ENCODE results near the gene FSD1.

FSD1 gene

GRCh38 chr19:4304538-4305256, at the start of gene FSD1:
Gene FSD1 (plus strand): TSS chr19:4304598. CDS start chr19:4304747, 149 bp downstream.
- FAIRE-seq: no peak
- TF ChIP-seq, protein P1, sequence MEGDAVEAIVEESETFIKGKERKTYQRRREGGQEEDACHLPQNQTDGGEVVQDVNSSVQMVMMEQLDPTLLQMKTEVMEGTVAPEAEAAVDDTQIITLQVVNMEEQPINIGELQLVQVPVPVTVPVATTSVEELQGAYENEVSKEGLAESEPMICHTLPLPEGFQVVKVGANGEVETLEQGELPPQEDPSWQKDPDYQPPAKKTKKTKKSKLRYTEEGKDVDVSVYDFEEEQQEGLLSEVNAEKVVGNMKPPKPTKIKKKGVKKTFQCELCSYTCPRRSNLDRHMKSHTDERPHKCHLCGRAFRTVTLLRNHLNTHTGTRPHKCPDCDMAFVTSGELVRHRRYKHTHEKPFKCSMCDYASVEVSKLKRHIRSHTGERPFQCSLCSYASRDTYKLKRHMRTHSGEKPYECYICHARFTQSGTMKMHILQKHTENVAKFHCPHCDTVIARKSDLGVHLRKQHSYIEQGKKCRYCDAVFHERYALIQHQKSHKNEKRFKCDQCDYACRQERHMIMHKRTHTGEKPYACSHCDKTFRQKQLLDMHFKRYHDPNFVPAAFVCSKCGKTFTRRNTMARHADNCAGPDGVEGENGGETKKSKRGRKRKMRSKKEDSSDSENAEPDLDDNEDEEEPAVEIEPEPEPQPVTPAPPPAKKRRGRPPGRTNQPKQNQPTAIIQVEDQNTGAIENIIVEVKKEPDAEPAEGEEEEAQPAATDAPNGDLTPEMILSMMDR (IDR thresholded peaks at IDR 0.05; ENCODE audit: insufficient read depth, missing control alignments): no peak
- DNase-seq (ENCODE audit: insufficient read length, low spot score): peak; percentile 99

DNA sequence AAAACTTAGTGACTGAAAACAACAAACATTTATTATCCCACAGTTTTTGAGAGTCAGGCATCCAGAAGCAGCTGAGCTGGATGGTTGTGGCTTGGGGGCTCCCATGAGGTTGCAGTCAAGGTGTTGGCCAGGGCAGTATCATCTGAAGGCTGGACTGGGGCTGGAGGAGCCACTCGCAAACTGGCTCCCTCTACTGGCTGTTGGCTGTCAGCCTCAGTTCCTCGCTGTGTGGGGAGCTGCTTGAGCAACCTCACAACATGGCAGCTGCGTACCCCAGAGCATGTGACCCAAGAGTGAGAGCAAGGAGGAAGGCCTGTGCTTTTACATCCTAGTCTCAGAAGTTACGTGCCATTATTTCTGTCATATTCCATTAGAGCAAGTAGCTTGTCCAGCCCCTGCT, 47.8 kb upstream of the FSD1 start:
- DNase-seq (ENCODE audit: insufficient read length, low spot score): peak; percentile 3
- no peak for FAIRE-seq
- TF ChIP-seq, protein P1 (IDR thresholded peaks at IDR 0.05; ENCODE audit: insufficient read depth, missing control alignments): no peak

- TF ChIP-seq, protein P1 (IDR thresholded peaks at IDR 0.05; ENCODE audit: insufficient read depth, missing control alignments): no peak
- FAIRE-seq: no peak
Measured at GRCh38 chr19:4257025-4257424, 47.4 kb upstream of the FSD1 start.

GRCh38 chr19:4258181-4258580, 46.2 kb upstream of the FSD1 start:
- DNase-seq (ENCODE audit: insufficient read length, low spot score): peak; percentile 4
- TF ChIP-seq, protein P1 (IDR thresholded peaks at IDR 0.05; ENCODE audit: insufficient read depth, missing control alignments): no peak
- no peak for FAIRE-seq

More at GRCh38 chr19:4257025-4257424, 47.4 kb upstream of the FSD1 start:
- DNase-seq (ENCODE audit: insufficient read length, low spot score): no peak

- TF ChIP-seq, protein P1 (IDR thresholded peaks at IDR 0.05; ENCODE audit: insufficient read depth, missing control alignments): no peak
- DNase-seq (ENCODE audit: insufficient read length, low spot score) (no peak), FAIRE-seq (no peak)
Measured at GRCh38 chr19:4260613-4261191, 43.7 kb upstream of the FSD1 start.

DNA sequence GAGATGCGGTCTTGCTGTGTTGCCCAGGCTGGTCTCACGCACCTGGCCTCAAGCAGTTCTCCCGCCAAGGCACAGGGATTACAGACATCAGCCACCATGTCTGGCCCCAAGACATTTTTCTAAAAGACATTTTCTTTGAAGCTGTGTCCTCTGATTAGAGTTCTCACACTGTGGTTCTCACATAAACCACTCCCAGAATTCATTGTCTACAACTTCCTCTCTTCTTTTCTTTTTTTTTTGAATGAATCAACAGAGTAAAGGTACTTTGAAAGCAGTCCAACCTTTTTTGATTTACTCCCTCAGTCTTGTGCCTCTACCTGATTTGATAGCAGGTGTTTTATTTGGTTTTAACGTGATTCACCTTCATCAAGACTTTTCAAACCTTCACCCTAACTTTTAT, 39.6 kb upstream of the FSD1 start:
- peak; percentile 5 for DNase-seq (ENCODE audit: insufficient read length, low spot score)
- no peak for FAIRE-seq

More for the DNA sequence above, 39.6 kb upstream of the FSD1 start:
- TF ChIP-seq, protein P1 (IDR thresholded peaks at IDR 0.05; ENCODE audit: insufficient read depth, missing control alignments): no peak
